Osteocyte (in vitro differentiated cells): Measurements from ENCODE around the gene EXOC3L4. TPM values are rescaled to one million over a fixed set of nuclear protein-coding genes. Genes with fewer than 3 reads are reported as not detected.

Experiments used
- DNase-seq: peaks from one replicate; pipeline ENCODE4 v3.0.0; 2021; ENCODE audit warnings: mixed read lengths; ENCODE audit not compliant: unreplicated experiment; ENCODE audit errors: extremely low spot score
- H3K27ac Mint-ChIP-seq: one replicate; pipeline ENCODE4 v1.8.0; 2021; ENCODE audit warnings: mild to moderate bottlenecking, mixed read lengths; ENCODE audit not compliant: unreplicated experiment
- H3K27me3 Mint-ChIP-seq: one replicate; pipeline ENCODE4 v1.8.0; 2021; ENCODE audit warnings: mixed read lengths; ENCODE audit not compliant: unreplicated experiment
- H3K36me3 Mint-ChIP-seq: one replicate; pipeline ENCODE4 v1.8.0; 2021; ENCODE audit warnings: mixed read lengths; ENCODE audit not compliant: unreplicated experiment
- H3K4me1 Mint-ChIP-seq: one replicate; pipeline ENCODE4 v1.8.0; 2021; ENCODE audit warnings: mixed read lengths; ENCODE audit not compliant: unreplicated experiment
- H3K4me3 Mint-ChIP-seq: one replicate; pipeline ENCODE4 v1.8.0; 2021; ENCODE audit warnings: mild to moderate bottlenecking, moderate library complexity, mixed read lengths; ENCODE audit not compliant: unreplicated experiment
- H3K9me3 Mint-ChIP-seq: one replicate; pipeline ENCODE4 v1.8.0; 2021; ENCODE audit warnings: mixed read lengths; ENCODE audit not compliant: unreplicated experiment
- total RNA-seq: library from RNA; stranded (reverse); gene quantifications from 2 replicates; pipeline ENCODE4 v1.2.1, GENCODE V29; 2021
- TF ChIP-seq, protein P1 (sequence below): fragments of 200-600 bp; sonication (generic); IDR thresholded peaks from 2 replicates; pipeline ENCODE4 v1.5.0; 2021; ENCODE audit warnings: antibody characterized with exemption, mild to moderate bottlenecking, moderate library complexity

The EXOC3L4 gene
- total RNA-seq, 1 donor from 2014 or later: 0.86 TPM

- no peaks in the 10 kb centered on the region for H3K9me3 Mint-ChIP-seq
- TF ChIP-seq, protein P1, sequence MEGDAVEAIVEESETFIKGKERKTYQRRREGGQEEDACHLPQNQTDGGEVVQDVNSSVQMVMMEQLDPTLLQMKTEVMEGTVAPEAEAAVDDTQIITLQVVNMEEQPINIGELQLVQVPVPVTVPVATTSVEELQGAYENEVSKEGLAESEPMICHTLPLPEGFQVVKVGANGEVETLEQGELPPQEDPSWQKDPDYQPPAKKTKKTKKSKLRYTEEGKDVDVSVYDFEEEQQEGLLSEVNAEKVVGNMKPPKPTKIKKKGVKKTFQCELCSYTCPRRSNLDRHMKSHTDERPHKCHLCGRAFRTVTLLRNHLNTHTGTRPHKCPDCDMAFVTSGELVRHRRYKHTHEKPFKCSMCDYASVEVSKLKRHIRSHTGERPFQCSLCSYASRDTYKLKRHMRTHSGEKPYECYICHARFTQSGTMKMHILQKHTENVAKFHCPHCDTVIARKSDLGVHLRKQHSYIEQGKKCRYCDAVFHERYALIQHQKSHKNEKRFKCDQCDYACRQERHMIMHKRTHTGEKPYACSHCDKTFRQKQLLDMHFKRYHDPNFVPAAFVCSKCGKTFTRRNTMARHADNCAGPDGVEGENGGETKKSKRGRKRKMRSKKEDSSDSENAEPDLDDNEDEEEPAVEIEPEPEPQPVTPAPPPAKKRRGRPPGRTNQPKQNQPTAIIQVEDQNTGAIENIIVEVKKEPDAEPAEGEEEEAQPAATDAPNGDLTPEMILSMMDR: no peak
These were observed 61.4 kb downstream of the EXOC3L4 start for GRCh38 chr14:103155826-103156394.

GRCh38 chr14:103156651-103157378, 62.3 kb downstream of the EXOC3L4 start:
- H3K36me3 Mint-ChIP-seq: no peaks in the 10 kb centered on the region
- TF ChIP-seq, protein P1: no peak
- H3K9me3 Mint-ChIP-seq: no peaks in the 10 kb centered on the region
- DNase-seq: no peak
- H3K4me1 Mint-ChIP-seq: peaks cover 3% of the 10 kb centered on the region
- no peak overlapping the region for H3K27ac Mint-ChIP-seq
- peaks cover 28% of the 10 kb centered on the region for H3K27me3 Mint-ChIP-seq
- no peak overlapping the region for H3K4me3 Mint-ChIP-seq

More at GRCh38 chr14:103155826-103156394, 61.4 kb downstream of the EXOC3L4 start:
- no peak for DNase-seq
- Mint-ChIP-seq H3K27me3 (peaks cover 31% of the 10 kb centered on the region), H3K4me3 (no peak overlapping the region), H3K36me3 (no peaks in the 10 kb centered on the region), H3K4me1 (peaks cover 3% of the 10 kb centered on the region), H3K27ac (no peak overlapping the region)

DNA sequence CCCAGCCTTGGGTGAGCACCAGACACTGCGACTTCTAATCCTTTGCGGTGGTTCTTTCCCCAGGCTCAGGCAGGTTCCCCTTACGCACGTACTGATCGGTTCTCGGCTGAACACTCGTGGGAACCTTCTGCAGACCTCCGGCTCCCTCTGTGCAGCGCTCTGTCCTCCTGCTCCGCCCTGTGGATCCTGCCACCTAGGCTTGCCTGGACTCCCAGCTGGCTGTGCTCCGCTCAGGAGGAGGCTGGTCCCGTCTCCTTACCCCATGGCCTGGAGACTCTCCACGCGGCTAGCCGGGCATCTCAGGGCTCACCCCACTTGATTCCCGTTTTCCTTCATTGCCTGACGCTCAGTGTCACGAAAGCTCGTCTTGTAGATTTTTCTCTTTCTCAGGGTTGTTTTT, 63.4 kb downstream of the EXOC3L4 start:
- Mint-ChIP-seq H3K27me3 (peaks cover 35% of the 10 kb centered on the region), H3K9me3 (no peaks in the 10 kb centered on the region), H3K4me1 (peaks cover 3% of the 10 kb centered on the region), H3K4me3 (no peak overlapping the region), H3K36me3 (no peaks in the 10 kb centered on the region), H3K27ac (no peak overlapping the region)
- TF ChIP-seq, protein P1: no peak
- no peak for DNase-seq

DNA sequence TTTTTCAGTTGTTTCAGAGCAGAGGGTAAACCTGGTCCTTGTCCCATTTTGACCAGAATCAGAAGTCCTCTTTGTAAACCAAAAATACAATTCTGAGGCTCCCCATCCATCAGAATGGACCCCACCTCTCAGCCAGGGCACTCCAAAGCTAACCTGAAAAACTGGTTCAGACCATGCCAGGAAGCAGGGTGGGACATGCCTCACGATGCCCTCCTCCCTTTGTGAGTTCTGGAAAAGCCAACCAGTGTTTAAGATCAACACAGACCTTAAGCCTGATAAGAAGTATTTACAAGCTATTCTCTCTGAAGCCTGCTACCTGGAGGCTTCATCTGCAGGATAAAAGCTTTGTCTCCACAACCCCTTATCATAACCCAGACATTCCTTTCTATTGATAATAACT, 64.2 kb downstream of the EXOC3L4 start:
- Mint-ChIP-seq H3K36me3 (no peaks in the 10 kb centered on the region), H3K27ac (no peak overlapping the region), H3K4me3 (no peak overlapping the region), H3K9me3 (no peaks in the 10 kb centered on the region), H3K4me1 (peaks cover 3% of the 10 kb centered on the region), H3K27me3 (peaks cover 41% of the 10 kb centered on the region)
- TF ChIP-seq, protein P1: no peak
- DNase-seq: no peak

Other genes with a start within 250 kb of the EXOC3L4 start
- gene AMN, start 172.1 kb upstream of the EXOC3L4 start, total RNA-seq: 0.37 and 0.86 TPM in 2 replicates
- gene CDC42BPB, start 37.2 kb upstream of the EXOC3L4 start, total RNA-seq: 99.0 and 102 TPM in 2 replicates
- gene LBHD2, start 10.5 kb upstream of the EXOC3L4 start, total RNA-seq: not detected in 2 replicates
- 1.3 and 2.9 TPM in 2 replicates for gene TNFAIP2, start 28.7 kb downstream of the EXOC3L4 start, total RNA-seq
- gene EIF5, start 239.5 kb downstream of the EXOC3L4 start, total RNA-seq: 214 and 229 TPM in 2 replicates